BJ (cell line): ENCODE data around the gene CELF2. TPM values are rescaled to one million over a fixed set of nuclear protein-coding genes. Genes with fewer than 3 reads are reported as not detected.

Source experiments
- CTCF ChIA-PET: fragments of 350-600 bp; formaldehyde crosslinking; extraction: SDS; loops from one replicate; lab custom pipeline; 2021; ENCODE audit warnings: antibody characterized with exemption, inconsistent platforms; lab: Yijun Ruan, JAX
- POLR2A ChIA-PET: fragments of 300-600 bp; sonication (Branson Sonifier 250); formaldehyde crosslinking; extraction: SDS; loops from one replicate; lab custom pipeline; 2021; ENCODE audit warnings: antibody characterized with exemption; lab: Charles Lee
- DNase-seq: peaks from one replicate; pipeline ENCODE4 v3.0.0-alpha.2; 2011; ENCODE audit warnings: low read depth
- H3K27me3 ChIP-seq: 2 replicates; pipeline ENCODE4 v1.6.0; 2011; ENCODE audit warnings: low read length; ENCODE audit not compliant: control insufficient read depth, insufficient read depth
- H3K36me3 ChIP-seq: 2 replicates; pipeline ENCODE4 v1.5.1; 2011; ENCODE audit warnings: low read length; ENCODE audit not compliant: control insufficient read depth, insufficient read depth
- H3K4me3 ChIP-seq: 2 replicates; pipeline ENCODE4 v1.5.1; 2011; ENCODE audit warnings: low read depth, mild to moderate bottlenecking, control low read depth, low read length
- CTCF ChIP-seq: IDR thresholded peaks from 2 replicates; pipeline ENCODE4 v1.5.1; 2011; ENCODE audit warnings: low read depth, mild to moderate bottlenecking, control low read depth, inconsistent platforms, low read length, moderate library complexity; ENCODE audit not compliant: insufficient read depth
- polyA plus RNA-seq: library from polyadenylated mRNA; depleted of rRNA; stranded (reverse); fragments of >200 nt; gene quantifications from 2 replicates; pipeline ENCODE4 v1.2.3, GENCODE V29; 2011

The CELF2 gene
- polyA plus RNA-seq, 1 experiment: 8.8 TPM

DNA sequence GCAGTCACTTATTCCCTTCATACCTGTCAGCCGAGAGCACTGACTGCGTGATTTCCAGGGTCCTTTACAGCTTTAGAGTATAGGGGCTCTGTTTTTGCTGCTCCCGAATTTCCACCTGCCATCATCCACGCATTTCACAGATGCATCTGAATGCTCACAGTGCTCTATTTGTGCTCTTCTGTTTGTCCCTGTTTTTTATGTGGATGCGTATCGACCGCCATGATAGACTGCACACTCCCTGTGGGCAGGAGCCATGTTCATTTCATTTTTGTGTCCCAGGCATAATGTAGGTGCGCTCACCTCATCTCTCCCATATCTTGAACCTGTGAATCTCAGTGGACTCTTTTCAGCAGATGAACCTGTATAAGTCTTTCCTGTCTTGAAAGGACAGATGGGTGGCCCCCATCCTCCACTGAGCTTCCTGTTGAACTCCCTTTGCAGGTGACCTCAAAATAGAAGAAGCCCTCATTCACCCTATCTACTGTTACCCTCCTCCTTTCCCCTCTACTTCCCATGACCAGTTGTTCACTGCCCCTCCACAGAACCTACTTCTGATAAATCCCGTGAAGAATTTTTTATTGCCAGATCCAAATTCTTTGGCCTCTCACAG is 228.4 kb downstream of the CELF2 start:
- Histone ChIP-seq H3K36me3 (no peaks in the 10 kb centered on the region), H3K27me3 (no peaks in the 10 kb centered on the region), H3K4me3 (no peak overlapping the region)
- ChIA-PET POLR2A (no interaction called here), CTCF (no interaction called here)
- no peak for TF ChIP-seq CTCF
- no peak for DNase-seq

DNA sequence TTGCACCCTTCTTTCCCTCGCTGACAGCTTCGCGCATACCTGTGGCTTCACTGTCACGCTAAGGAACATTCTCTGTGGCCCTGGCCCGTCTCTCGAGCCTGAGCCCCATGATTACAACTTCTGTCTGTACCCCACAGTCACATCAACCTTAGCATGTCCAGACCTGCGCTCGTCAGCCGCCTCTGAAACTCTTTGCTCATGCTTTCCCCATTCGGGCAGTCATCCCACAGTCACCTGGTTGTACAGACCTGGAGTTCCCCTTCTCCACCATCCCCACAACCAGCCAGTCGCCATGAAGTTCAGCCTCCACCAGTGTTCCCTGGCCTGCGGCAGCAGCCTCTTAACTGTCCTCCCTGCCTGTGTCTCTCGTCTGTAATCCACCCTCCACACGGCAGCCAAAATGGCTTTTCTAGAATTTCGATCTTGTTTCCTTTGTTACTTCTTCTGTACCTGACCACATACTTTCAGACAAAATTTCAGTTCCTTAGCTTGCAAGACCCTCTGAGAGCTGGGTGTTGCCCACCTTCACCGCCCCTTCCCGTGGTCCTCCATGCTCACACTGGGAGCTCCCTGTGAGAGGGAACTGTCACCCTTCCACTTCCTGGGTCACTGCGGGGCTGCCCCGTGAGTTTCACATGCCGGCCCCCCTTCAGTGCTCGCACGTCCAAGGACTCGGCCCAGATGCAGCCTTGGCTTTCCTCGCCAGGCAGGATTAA is 229.2 kb downstream of the CELF2 start:
- no peaks in the 10 kb centered on the region for H3K27me3 ChIP-seq
- no peaks in the 10 kb centered on the region for H3K36me3 ChIP-seq
- TF ChIP-seq CTCF: no peak
- ChIA-PET CTCF (no interaction called here), POLR2A (no interaction called here)
- no peak for DNase-seq
- no peak overlapping the region for H3K4me3 ChIP-seq

DNA sequence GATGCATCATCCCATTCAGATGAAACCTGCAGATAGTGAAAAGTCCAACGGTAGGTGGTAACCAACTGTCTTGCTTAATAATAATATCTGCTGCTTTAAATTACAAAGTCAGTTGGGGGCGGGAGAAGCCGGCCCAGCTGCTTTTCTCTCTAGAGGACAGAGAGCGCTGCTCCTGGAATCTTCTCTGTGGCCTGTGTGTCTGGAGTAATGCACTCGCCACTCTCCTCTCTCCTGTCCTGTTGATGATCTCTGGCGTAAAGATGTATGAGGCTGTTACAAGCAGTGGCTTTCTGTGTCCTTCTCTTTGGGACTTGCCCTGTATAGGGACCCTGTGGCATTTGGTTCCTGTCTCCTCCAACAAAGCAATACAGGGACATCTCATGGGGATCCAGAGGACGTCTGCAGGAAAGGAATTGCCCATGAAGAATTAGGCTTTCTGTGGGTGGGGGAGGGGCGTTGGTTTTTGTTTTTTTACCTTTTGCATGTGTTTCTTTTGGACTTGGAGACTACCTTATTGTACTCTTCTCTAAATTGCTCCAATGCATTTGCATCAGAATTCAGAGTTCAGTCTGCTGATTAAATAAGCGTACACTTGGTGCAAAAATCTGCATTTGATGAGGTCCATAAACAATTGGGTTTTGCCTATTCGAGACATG is 231.6 kb downstream of the CELF2 start:
- H3K4me3 ChIP-seq: no peak overlapping the region
- H3K36me3 ChIP-seq: no peaks in the 10 kb centered on the region
- TF ChIP-seq CTCF: no peak
- no peak for DNase-seq
- CTCF ChIA-PET: no interaction called here
- POLR2A ChIA-PET: no interaction called here
- no peaks in the 10 kb centered on the region for H3K27me3 ChIP-seq

DNA sequence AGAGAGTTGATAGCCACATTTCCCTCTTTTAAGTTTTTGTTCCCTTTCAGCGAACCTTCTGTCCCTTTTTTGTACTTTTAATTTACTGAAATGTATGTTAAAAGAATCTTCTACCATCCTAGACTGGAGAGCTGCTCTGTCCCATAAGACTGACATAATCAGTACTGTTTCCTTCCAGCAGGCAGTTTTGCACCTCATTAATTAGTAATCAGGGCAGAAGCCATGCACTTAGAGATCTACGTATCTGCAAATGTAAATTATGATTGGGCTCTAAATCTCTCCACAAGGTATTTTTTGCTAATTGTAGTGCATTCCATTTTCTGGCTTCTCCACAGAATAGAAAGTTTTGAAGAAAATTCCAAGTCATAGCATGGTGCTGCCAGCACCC is 232.1 kb downstream of the CELF2 start:
- no peaks in the 10 kb centered on the region for H3K27me3 ChIP-seq
- TF ChIP-seq CTCF: no peak
- no peak overlapping the region for H3K4me3 ChIP-seq
- DNase-seq: no peak
- ChIA-PET POLR2A (no interaction called here), CTCF (no interaction called here)
- no peaks in the 10 kb centered on the region for H3K36me3 ChIP-seq

DNA sequence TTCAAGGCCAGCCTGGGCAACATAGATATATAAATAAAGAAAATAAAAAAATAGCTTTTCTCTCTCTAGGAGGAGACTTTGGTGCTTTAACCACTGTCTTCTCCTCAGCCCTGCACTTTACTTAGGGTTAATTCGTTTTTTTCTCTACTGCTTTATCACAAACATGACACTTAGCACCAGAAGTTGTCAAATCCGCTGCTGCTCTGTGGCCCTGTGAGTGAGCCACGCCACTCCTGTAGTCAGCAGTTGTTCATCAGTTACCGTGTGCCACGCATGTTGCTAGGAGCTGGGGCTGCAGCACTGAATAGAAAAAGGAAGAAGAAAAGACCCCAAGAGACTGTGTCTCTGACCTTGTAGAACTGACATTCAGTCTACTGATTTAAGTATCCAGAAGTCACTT is 232.6 kb downstream of the CELF2 start:
- no peak for TF ChIP-seq CTCF
- ChIA-PET POLR2A (no interaction called here), CTCF (no interaction called here)
- no peaks in the 10 kb centered on the region for H3K27me3 ChIP-seq
- DNase-seq: no peak
- H3K4me3 ChIP-seq: no peak overlapping the region
- no peaks in the 10 kb centered on the region for H3K36me3 ChIP-seq
